Glutamatergic neuron (in vitro differentiated cells): ENCODE measurements around the gene DAPK1. TPM values are rescaled to one million over a fixed set of nuclear protein-coding genes. Genes with fewer than 3 reads are reported as not detected.

ENCODE experiments used
- DNase-seq: peaks from one replicate; pipeline ENCODE4 v3.0.0; 2022
- H3K27ac Mint-ChIP-seq: one replicate; pipeline ENCODE4 v1.8.0; 2020; ENCODE audit warnings: mild to moderate bottlenecking, mixed read lengths, inconsistent platforms; ENCODE audit not compliant: unreplicated experiment
- H3K27me3 Mint-ChIP-seq: one replicate; pipeline ENCODE4 v1.8.0; 2020; ENCODE audit warnings: mild to moderate bottlenecking, moderate library complexity, mixed read lengths, inconsistent platforms; ENCODE audit not compliant: unreplicated experiment
- H3K36me3 Mint-ChIP-seq: one replicate; pipeline ENCODE4 v1.8.0; 2020; ENCODE audit warnings: mild to moderate bottlenecking, mixed read lengths, inconsistent platforms; ENCODE audit not compliant: unreplicated experiment
- H3K4me1 Mint-ChIP-seq: one replicate; pipeline ENCODE4 v1.8.0; 2020; ENCODE audit warnings: mild to moderate bottlenecking, low read depth, mixed read lengths, inconsistent platforms; ENCODE audit not compliant: unreplicated experiment
- H3K4me3 Mint-ChIP-seq: one replicate; pipeline ENCODE4 v1.8.0; 2020; ENCODE audit warnings: mild to moderate bottlenecking, mixed read lengths, inconsistent platforms; ENCODE audit not compliant: unreplicated experiment
- H3K9me3 Mint-ChIP-seq: one replicate; pipeline ENCODE4 v1.8.0; 2020; ENCODE audit warnings: mild to moderate bottlenecking, moderate library complexity, mixed read lengths, inconsistent platforms; ENCODE audit not compliant: unreplicated experiment
- total RNA-seq: library from RNA; stranded (reverse); fragmentation: NEBNext Ultra II Directional; extraction: Animal tissue kit (Norgen Biotek cat#: 25700); gene quantifications from one replicate; pipeline ENCODE4 v1.2.1, GENCODE V29; 2021; ENCODE audit not compliant: unreplicated experiment
- TF ChIP-seq, protein P1 (sequence below): fragments of 200-600 bp; sonication (generic); IDR thresholded peaks from one replicate; pipeline ENCODE4 v1.5.0; 2021; ENCODE audit not compliant: partially characterized antibody, unreplicated experiment

The DAPK1 gene
- total RNA-seq, 1 donor from 2014 or later = 384 TPM

- TF ChIP-seq, protein P1, sequence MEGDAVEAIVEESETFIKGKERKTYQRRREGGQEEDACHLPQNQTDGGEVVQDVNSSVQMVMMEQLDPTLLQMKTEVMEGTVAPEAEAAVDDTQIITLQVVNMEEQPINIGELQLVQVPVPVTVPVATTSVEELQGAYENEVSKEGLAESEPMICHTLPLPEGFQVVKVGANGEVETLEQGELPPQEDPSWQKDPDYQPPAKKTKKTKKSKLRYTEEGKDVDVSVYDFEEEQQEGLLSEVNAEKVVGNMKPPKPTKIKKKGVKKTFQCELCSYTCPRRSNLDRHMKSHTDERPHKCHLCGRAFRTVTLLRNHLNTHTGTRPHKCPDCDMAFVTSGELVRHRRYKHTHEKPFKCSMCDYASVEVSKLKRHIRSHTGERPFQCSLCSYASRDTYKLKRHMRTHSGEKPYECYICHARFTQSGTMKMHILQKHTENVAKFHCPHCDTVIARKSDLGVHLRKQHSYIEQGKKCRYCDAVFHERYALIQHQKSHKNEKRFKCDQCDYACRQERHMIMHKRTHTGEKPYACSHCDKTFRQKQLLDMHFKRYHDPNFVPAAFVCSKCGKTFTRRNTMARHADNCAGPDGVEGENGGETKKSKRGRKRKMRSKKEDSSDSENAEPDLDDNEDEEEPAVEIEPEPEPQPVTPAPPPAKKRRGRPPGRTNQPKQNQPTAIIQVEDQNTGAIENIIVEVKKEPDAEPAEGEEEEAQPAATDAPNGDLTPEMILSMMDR = no peak
- H3K4me1 Mint-ChIP-seq = no peaks in the 10 kb centered on the region
- no peak overlapping the region for H3K27ac Mint-ChIP-seq
- H3K9me3 Mint-ChIP-seq = no peaks in the 10 kb centered on the region
- no peaks in the 10 kb centered on the region for H3K27me3 Mint-ChIP-seq
- no peak overlapping the region for H3K4me3 Mint-ChIP-seq
- no peaks in the 10 kb centered on the region for H3K36me3 Mint-ChIP-seq
- no peak for DNase-seq
Measured at GRCh38 chr9:87475463-87475862, 22.2 kb upstream of the DAPK1 start.

- H3K27me3 Mint-ChIP-seq = no peaks in the 10 kb centered on the region
- no peak for DNase-seq
- no peak overlapping the region for H3K27ac Mint-ChIP-seq
- H3K4me1 Mint-ChIP-seq = no peaks in the 10 kb centered on the region
- H3K9me3 Mint-ChIP-seq = no peaks in the 10 kb centered on the region
- H3K36me3 Mint-ChIP-seq = no peaks in the 10 kb centered on the region
- no peak overlapping the region for H3K4me3 Mint-ChIP-seq
- TF ChIP-seq, protein P1 = no peak
Measured at GRCh38 chr9:87478226-87478992, 19.3 kb upstream of the DAPK1 start.

- Mint-ChIP-seq H3K4me1 (no peaks in the 10 kb centered on the region), H3K4me3 (no peak overlapping the region), H3K27me3 (no peaks in the 10 kb centered on the region), H3K27ac (no peak overlapping the region), H3K36me3 (no peaks in the 10 kb centered on the region), H3K9me3 (no peaks in the 10 kb centered on the region)
- TF ChIP-seq, protein P1 = no peak
- no peak for DNase-seq
Measured at GRCh38 chr9:87479801-87480201, 17.9 kb upstream of the DAPK1 start.

GRCh38 chr9:87481890-87482855 lies 15.5 kb upstream of the DAPK1 start:
- Mint-ChIP-seq H3K9me3 (no peaks in the 10 kb centered on the region), H3K27me3 (no peaks in the 10 kb centered on the region), H3K27ac (no peak overlapping the region), H3K36me3 (no peaks in the 10 kb centered on the region), H3K4me1 (peaks cover 2% of the 10 kb centered on the region), H3K4me3 (no peak overlapping the region)
- DNase-seq = no peak
- TF ChIP-seq, protein P1 = no peak
